HG02981 (cell line): ENCODE data around the gene KIF6.

Experiments used
- ATAC-seq: cut with Tn5 transposase; IDR thresholded peaks from one replicate; pipeline ENCODE4 v1.9.1; 2021; ENCODE audit warnings: mild to moderate bottlenecking, moderate library complexity; ENCODE audit not compliant: unreplicated experiment

The KIF6 gene

GRCh38 chr6:39453956-39454524 lies 271.2 kb downstream of the KIF6 start:
- ATAC-seq: no peak

DNA sequence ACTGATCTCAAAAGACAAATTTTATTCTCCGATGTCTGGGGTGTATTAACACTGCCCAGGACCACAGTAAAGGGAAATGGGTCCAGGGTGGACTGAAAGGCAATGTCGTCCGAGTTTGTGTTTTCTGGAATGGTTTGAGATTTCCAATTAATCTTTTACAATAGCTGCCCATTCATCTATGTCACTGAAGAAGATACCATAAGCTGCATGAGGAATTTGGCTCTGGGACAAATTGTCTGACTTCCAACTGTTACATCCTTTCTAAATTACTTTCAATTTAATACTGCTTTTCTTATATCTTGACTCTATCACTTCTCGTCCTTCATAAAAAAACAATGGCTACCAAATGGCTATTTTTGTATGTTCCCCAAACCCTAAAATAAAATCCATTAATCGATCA lies 272.0 kb downstream of the KIF6 start:
- ATAC-seq: no peak

GRCh38 chr6:39452306-39453145 lies 272.7 kb downstream of the KIF6 start:
- no peak for ATAC-seq

DNA sequence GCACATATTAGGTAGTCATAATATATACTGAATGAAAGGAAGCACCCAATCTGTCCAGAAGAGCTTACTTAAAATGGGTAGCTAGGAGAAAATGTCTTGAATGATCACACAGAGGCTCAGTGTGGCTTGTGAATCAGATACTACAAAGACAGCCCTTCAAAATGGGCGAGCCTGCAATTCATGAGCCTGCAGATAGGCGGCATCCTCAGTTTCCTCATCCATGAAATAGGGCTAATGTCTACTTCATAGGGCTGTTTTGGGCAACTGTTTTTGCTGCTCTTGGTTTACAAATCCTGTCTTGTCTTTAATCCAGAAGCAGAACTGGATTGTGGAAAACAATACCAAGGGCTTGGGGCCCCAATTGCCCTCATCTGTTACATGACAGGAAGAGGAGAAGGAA lies 273.4 kb downstream of the KIF6 start:
- ATAC-seq: no peak

- ATAC-seq: no peak
These were observed 276.2 kb downstream of the KIF6 start for GRCh38 chr6:39449022-39449421.

DNA sequence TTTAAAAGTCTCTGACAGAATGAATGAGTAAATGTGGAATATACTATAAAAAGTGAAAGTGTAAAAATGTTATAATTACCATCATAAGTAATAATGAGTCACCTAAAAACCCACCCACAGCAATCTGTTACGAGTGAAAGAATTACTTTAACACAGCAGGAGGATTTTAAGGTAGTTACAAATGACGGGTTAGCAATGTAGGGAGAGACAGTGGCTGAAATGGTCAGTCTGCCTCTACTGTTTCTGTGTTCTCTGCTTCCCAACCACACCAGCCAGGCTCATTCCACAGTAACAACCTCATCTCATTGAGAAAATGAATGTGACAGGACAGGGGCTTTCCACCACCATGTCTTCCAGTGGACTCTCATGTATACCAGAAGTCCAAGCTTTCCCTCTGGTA lies 278.3 kb downstream of the KIF6 start:
- no peak for ATAC-seq

DNA sequence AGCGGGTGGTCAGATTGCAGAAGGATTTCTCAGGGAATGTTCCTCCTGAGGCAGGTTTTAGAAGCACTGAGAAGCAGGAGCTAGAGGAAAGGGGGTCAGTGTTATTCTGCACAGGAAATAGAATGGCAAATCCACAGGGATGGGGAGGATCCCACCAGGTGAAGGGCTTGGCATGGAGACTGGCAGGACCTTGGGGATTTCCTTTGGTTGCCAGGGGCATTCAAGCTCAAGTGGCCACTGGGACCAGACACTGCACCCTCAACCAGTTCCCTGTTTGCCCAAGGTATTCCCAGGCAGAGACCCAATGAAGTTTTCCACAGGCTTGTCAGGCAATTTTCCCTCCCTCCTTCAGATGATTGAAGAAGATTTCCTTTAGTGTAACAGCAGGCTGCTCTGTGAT lies 279.5 kb downstream of the KIF6 start:
- ATAC-seq: no peak

DNA sequence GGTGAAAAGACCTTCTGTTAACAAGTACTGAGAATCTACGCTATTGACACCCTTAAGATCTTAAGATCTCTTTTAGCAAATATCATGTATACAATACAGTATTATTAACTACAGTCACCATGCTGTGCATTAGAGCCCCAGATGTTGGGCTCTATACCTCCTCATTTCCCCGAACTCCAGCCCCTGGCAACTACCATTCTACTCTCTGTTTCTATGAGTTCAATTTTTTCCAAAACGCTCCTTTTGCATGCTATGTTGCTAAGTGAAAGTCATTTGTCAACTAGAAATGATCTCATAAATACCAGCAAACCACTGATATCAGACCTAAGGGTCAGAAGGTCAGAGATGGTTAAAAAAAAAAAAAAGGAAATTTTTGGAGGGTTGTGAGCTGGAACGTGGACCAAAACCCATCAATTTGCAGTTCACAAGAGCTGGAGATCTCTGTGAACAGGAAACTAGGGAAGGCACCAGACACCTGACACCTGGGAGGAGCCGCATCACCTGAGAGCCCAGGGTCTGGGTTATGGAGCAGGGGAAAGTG lies 280.7 kb downstream of the KIF6 start:
- ATAC-seq: no peak

GRCh38 chr6:39441986-39442385 lies 283.2 kb downstream of the KIF6 start:
- ATAC-seq: no peak

DNA sequence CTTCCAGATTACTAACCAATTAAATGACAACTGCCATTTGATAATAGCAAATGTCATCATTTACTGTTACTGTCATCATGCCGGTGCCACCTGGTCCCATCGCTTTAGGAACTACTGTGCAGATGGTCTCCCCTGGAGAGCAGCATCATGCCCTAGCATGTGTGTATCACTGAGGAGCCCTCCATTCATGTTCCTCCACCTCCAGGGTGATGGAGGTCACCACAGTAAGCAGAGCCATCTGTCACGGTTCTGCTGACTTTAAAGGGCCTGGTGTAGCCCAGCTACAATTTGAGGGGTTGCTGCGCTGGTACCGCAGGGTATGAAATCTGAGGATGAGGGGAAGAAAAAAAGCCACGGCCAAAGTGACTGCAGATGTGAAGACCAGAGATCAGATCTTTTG lies 283.9 kb downstream of the KIF6 start:
- ATAC-seq: no peak

DNA sequence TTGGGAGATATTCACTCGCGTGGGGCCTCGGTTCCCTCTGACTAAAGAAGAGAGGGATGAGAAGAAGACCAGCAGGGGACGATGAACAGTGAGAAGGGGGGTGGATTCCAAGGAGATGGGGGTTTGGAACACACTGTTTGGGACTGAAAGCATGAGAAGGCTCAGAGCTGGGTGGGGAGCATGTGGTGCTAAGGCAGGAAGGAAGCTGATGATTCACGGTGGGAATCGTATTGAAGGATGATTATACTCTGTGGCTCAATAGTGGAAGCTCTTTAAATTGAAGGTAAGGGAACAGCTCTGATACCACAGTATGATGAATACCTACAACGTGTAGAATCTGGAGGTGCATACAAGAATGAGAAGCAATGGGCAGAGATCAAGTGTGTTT lies 285.2 kb downstream of the KIF6 start:
- no peak for ATAC-seq

DNA sequence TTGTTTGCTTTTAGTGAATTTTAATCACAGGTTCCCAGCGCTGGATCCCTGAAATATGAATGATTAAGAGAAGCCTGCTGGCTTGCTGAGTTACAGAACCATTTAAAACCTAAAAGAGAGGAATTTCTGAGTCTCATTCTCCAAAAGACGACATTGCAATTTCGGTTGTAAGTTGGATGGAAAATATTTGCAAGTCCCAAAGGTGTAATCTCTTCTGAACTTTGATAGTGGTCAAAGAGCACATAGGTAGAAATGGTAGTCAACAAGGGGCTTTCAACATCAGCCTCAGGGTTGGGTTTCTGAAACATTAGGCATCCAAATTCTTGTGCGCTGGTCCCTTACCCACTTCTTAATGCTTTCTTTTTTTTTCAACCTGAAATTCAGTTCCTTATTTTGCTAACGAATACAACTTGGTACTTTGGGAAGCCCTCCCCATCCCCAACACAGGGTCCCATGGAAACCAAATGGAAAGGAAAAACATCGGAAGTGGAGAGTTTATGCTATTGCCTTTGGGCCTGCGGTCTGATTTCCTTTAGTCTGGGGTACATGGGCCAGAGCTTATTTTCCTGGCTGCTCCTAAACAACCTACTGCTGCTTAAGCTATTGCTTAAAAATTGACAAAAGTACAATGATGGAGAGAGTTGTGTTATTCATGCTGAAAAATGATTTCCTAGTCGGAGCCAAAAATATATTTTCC lies 285.7 kb downstream of the KIF6 start:
- ATAC-seq: no peak

DNA sequence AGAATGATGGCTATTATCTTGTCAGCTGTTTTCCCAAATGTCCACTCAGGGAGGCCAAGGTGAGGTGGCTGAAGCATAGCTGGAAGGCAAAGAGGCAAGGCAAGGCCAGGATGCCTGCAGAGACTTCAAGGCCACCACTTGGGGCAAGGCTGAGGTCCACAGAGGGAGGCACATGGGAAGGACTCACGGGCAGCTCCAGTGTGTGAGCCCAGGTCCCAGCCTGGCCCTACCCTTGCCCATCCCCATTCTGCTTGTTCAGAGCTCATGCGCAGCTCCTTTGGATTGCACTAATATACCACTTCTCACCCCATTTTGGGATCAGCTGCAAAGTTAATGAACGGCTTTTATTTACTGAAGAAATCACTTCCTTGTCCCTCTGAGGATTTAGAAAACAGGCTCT lies 291.6 kb downstream of the KIF6 start:
- ATAC-seq: no peak

DNA sequence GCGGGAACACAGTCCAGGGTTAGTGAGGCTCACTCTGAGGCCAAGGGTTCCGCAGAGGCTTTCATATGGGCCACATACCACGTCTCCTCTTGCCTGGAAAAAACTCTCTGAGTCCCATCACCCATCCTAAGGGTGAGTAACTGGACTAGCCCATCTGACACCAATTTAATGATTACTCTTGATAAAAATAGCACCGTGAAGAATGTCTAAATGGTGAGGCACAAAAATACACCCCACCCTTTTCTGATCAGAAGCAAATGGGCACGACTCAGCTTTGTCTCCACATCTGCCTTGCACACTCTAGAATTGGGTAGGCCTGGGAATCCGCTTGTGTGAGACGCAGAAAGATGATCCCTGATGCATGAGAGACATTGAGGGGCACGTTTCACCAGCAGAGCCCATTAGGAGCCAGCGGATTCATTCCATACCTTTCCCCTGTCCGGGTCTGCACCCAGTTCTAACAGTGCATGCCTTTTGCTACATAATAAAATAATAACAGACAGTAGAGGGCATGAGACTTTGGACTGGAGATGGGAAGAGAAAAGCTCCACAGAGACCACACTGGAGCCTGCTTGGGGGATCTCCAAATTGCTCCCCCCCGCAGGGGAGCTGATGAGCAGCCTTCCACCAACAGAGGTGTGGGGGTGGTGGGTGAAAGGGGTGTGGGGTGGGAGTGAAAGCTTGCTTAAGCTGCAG lies 292.7 kb downstream of the KIF6 start:
- no peak for ATAC-seq

DNA sequence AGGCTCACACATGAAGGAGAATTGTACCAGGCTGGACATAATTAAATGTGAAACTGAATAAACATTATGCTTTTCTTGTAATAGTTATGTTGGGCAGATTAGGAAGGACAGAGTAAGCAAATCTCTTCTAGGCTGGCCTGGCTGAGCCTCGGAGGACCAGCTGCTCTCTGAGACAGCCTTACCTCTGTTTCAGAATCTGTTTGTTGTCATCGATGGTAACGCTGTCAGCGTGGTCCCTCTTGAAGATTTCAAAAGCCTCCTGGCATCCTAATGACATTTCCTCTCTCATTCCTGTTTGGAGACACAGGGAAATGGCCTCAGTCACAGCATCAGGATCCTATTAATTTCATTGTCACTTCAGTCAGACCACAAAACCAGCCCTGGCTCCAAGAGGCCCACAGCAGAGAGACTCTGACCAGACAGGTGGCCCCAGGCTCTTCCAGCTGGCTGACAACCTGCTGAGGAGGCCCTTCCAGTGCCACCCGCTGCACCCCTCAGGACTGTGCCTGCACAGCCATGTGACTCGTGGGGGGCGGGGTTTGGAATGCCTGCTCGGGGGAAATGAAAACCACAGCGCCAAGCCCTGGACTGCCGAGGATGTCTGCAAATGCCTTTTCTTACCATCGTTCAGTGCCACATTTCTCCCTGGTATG lies 294.2 kb downstream of the KIF6 start:
- ATAC-seq: no peak

- ATAC-seq: no peak
These were observed 294.8 kb downstream of the KIF6 start for GRCh38 chr6:39430446-39430845.

DNA sequence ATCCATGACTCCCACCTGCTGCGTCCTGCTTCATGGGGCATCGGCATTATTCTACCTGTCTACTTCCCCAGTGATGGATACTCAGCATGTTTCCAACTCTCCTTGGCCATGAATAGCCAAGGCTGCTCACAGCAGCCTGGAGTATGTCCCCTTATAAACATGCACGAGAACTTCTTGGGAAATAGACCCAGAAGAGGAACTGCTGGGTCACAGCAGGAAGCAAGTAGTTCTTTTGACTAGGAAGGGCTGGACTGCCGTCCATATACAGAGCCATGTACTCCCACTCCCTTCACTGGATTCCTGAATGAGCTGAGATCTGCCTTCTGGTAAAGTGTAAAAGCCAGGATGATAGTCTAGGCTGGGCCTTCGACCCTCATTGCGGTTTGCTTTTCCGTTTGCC lies 296.4 kb downstream of the KIF6 start:
- no peak for ATAC-seq

- ATAC-seq: no peak
These were observed 297.1 kb downstream of the KIF6 start for GRCh38 chr6:39428152-39428551.

DNA sequence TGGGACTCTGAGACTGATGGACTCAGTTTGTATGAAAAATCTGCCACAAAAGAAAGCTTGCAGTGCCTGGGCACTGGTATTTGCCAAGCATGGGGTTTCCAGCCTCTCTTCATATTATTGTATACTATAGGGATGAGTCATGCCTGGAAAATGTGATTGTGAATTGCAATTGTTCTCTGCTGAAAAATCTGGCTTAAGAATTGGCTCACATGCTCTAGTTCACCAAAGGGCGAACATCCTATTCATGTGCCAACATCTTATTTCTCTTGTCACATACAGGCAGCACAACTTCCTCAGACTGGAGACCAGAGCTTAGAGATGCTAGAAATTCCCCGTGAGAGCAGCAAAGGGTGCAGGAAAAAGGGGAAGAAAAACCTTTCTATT lies 299.1 kb downstream of the KIF6 start:
- no peak for ATAC-seq

- no peak for ATAC-seq
These were observed 299.7 kb downstream of the KIF6 start for GRCh38 chr6:39425346-39426072.
